Tongue (tissue), 2 donors: ENCODE measurements around the gene PPFIA4. TPM values are rescaled to one million over a fixed set of nuclear protein-coding genes. Genes with fewer than 3 reads are reported as not detected.
A peak's percentile ranks its signal among the peaks of the same experiment; 100 is the strongest.
"Not testable (repeated sequence)": the region's sequence is repeated elsewhere in the genome, so short reads cannot be mapped to it uniquely, and the experiment has no call there.

Experiments used
- DNase-seq: peaks from one replicate; pipeline ENCODE4 v3.0.0-alpha.2; 2015
- total RNA-seq: library from RNA; depleted of rRNA; stranded (reverse); fragments of >200 nt; gene quantifications from one replicate; pipeline ENCODE4 v1.2.3, GENCODE V29; 2014

Gene PPFIA4
- total RNA-seq, 1 donor from 2014 or later = 39.8 TPM

GRCh38 chr1:203017692-203018091 lies 8.6 kb upstream of the PPFIA4 start:
- DNase-seq = peak; percentile 54

DNA sequence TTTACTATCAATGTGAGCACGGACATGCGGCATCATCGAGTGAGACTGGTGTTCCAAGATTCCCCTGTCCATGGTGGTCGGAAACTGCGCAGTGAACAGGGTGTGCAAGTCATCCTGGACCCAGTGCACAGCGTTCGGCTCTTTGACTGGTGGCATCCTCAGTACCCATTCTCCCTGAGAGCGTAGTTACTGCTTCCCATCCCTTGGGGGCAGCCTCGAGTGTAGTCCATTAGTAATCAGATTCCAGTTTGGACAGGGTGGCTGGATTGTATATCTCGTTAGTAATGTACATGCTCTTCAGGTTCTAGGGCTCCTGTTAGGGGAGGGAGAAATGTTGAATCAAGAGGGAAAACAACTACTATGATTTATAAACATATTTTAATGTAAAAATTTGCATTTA lies 3.4 kb upstream of the PPFIA4 start:
- not testable (repeated sequence) for DNase-seq

DNA sequence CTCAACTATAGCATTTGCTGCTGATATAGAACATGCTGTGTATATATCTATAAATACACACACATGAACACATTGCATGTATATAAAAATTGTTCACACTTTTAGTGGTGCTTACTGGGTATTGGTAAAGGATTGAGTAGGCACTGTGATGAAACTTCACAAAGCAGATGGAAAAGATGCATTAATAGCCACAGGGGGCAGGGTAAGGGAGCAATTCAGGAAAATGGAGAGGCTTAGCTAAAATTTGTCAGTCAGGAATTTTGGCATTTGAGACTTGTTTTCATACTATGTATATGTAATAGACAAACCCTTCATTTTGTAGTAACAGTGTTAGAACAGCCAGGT lies 633 bp upstream of the PPFIA4 start:
- no peak for DNase-seq

- peak; percentile 43 for DNase-seq
Measured at GRCh38 chr1:203026666-203027663, 674 bp downstream of the PPFIA4 start.

DNA sequence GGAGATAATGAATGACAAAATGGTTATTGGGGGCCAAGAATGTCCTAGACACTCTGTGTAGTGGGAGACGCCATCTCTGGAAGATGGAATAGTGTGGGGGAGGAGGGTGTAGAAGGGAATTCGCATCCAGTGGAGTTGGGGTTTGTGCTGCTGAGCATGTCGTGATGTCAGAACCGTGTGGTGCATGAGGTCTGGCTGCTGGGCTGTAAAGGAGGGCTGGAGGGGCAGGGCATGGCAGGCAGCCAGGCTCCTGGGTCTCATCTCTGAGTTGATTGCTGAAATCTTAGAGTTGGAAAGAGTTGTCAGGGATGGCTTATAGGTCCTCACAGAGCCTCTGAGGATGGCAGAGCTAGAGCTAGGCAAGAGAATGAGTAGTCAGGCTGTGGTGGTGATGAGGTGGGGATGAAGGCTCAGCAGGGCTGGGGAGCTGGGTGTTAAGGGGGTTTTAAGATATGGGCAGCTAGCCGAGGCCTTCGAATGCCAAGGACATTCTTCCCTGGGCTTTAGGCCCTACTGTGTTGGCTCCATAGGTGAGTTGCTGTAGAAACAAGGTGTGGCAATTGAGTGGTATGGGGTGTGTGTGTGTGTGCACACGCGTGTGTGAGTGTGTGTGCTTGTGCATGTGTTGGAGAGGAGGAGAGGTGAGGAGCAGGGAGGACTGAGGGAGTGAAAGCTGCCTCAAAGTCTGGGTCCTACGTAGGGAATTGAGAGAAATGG lies 1.9 kb downstream of the PPFIA4 start:
- peak; percentile 36 for DNase-seq

GRCh38 chr1:203028784-203029553 lies 2.7 kb downstream of the PPFIA4 start:
- DNase-seq = peak; percentile 58

GRCh38 chr1:203031467-203031866 lies 5.2 kb downstream of the PPFIA4 start:
- no peak for DNase-seq

DNA sequence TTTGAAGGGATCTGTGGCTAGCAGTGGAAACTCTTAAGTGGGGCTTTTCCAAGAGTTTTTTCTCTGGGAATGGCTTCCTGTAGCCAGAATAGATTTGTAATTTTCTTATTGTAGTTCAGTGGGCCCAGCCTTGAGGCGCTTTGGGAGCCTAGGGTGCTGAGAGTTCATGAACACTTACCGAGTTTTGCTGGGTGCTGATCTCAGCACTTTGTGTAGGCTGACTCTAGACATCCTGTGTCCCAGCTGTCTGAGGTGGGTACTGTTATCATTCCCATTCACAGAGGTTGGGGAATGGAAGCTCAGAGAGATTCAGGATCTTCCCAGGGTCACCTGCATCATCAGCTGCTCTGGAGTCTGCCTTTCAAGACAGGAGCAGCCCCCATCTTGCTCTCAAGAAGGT lies 7.0 kb downstream of the PPFIA4 start:
- DNase-seq = no peak

DNA sequence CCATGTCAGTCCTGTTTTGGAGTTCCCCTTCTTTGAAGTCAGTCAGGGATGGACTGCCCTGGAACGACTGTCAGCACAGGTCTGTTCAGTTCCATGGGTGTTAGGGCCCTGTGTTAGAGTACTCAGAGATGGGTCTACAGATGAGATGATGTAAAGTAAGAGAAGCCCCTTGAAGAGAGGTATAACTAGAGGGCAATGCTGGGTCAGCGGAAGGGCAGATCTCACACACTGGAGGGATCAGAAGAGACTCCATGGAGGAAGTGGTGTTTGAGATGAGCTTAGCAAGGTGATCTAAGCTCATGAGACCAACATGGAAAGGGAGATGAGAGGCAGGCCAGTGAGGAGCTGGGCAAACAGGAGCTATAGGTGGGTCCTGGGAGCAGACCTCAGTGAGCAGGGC lies 7.6 kb downstream of the PPFIA4 start:
- no peak for DNase-seq

DNA sequence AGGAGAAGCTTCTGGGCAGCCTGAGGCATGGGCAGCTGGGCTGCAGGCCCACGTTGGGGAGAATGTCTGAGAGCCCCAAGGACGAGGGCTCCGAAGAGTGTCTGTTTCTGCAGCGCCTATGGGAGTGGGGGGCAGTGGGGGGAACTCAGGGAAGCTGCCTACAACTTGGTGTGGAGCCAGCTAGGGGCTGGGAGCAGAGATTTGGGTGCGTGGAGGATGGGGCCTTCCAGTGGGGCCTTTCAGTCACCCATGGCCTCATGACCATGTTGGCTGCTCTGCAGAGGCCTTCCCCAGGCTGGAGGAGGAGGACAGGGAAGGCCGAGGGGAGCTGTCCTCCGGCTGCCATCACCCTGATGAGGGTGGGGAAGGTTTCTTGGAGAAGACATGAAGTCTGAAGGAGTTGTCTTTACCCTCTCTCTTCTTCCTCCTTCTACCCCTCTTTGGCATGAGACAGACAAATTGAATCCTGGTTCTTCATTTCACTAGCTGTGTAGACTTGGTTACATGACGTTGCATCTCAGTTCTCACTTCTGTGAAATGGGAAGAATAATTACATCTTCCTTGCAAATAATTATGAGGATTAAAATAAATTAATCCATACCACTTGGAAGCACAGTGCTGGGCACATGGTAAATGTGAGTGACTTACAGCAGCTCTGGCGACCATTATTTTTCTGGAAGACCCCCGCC lies 8.3 kb downstream of the PPFIA4 start:
- DNase-seq = no peak

DNA sequence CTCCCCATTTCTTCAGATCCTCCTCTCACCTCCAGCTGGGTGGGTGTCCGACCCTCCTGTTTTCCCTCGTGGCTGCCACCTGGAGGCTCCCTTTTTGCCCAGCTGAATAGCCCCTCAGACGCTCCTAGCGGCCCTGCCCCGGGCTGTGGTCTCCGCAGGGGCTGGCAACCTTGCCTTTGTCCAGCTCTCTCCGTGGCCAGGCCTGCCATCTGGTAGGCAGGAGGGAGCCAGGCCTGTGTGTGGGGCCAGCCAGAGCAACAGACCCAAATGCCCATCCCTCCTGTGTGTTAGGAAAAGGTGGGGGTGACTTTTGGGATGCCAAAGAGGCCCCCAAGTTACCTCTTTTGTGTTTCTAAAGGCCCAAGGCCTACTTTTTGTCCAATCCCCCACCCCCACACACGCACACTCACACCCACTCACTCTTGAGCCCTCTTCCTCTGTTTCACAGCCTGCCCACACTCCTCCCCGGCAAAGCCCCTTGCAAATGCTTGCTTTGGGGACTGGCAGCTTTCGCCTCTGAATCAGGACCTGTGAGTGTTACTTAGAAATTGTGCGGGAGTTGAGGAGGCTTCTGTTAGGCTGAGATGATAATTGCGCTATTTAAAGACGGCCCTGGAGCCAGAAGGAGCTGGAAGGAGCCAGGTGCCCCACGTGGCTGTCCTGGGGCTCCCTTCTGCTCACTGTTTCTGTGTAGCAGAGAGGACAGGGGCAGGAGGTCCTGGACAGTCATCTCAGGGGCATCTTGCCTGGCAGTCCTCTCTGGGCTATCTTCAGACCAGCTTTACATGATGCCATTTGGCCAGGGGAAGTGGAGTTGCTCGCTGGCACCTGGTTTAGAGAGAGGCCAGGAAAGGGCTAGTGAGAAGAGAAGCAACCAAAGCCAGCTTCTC lies 9.1 kb downstream of the PPFIA4 start:
- DNase-seq = no peak

- no peak for DNase-seq
Measured at GRCh38 chr1:203036135-203036534, 9.8 kb downstream of the PPFIA4 start.

DNA sequence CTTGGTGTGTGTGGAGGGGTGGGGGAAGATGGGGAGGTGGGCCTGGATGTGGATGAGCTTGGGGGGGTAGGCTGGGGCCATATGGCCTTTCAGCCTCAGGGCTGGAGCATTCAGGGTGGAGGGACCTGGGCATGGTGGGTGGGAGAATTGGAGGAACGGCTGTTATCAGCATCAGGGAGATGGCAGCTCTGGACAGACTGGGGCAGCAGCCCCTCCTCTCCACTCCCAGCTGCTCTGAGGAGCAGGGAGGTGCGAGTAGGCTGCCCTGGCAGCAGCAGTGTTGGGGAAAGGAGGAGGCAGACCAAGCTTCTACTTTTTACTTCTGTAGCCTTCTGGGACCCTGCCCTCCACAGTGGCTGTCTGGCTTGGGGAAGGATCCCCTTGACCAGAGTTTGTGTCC lies 10.2 kb downstream of the PPFIA4 start:
- DNase-seq = peak; percentile 68

- DNase-seq = no peak
Measured at GRCh38 chr1:203037509-203038190, 11.4 kb downstream of the PPFIA4 start.

DNA sequence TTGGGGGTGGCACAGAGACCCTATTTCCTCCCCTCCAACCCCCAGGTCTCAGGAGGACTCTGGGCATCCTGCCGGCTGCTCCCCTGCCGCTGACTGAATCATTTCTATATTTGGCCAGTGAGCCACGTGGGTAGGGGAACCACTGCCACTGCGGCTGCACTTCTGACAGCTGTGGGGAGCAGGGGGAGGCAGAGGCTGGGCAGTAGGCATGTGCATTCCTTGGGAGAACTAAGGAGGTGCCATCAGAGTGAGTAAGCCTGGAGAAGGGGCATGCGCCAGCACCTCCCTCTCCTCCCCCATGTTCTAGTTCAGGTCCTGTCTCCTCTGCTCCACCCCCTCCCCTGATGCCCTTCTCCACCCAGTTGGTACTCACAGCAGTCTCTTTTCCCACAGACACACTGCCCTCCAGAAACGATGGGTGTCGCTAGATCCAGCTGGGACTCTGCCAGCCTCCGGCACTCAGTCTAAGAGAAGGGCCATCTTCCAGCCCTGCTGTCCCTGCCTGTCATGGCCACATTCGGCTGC lies 12.0 kb downstream of the PPFIA4 start:
- DNase-seq = peak; percentile 94

DNA sequence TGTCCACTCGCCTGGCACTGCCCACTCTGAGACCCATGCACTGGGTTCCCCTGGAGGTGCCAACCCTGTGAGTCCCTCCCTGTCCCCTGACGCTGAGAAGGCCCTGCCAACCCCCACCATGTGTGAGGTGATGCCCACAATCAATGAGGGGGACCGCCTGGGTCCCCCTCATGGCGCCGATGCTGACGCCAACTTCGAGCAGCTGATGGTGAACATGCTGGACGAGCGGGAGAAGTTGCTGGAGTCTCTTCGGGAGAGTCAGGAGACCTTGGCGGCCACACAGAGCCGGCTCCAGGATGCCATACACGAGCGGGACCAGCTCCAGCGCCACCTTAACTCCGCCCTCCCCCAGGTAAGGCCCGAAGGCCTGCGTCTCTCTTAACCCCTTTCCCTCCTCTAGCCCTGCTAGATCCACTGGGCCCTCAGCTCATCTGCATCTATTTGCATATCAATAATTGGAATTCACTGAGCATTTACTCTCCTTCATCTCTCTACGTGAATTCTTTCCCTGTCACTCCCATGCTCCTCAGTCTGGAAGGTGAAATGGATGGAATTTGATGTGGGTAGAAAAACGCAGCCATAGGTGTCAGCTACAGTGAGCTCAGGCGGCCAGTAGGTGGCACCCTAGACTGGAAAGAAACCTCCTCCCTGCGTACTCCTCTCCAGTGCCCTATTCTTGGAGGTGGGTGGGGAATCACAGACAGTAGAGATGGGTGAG lies 12.8 kb downstream of the PPFIA4 start:
- peak; percentile 92 for DNase-seq

- no peak for DNase-seq
Measured at GRCh38 chr1:203039609-203040512, 13.6 kb downstream of the PPFIA4 start.
